Large intestine (tissue), 3 donors: ENCODE data around the gene GCSAM. TPM values are rescaled to one million over a fixed set of nuclear protein-coding genes. Genes with fewer than 3 reads are reported as not detected.
A peak's percentile ranks its signal among the peaks of the same experiment; 100 is the strongest.

Source experiments
- DNase-seq, 2 donors: peaks; one replicate each; pipeline versions ENCODE4 v3.0.0 to v3.0.0-alpha.2; 2013
- H3K27ac ChIP-seq: one replicate; pipeline ENCODE4 v1.5.1; 2013; ENCODE audit warnings: low read length
- H3K27me3 ChIP-seq: 2 replicates; pipeline ENCODE4 v1.6.1; 2013; ENCODE audit warnings: low read length; ENCODE audit not compliant: control insufficient read depth, insufficient read depth
- H3K36me3 ChIP-seq: 2 replicates; pipeline ENCODE4 v1.6.1; 2013; ENCODE audit warnings: low read length; ENCODE audit not compliant: control insufficient read depth, insufficient read depth
- H3K4me1 ChIP-seq: one replicate; pipeline ENCODE4 v1.6.1; 2013; ENCODE audit warnings: low read length; ENCODE audit not compliant: control insufficient read depth, insufficient read depth
- H3K4me3 ChIP-seq: one replicate; pipeline ENCODE4 v1.5.1; 2013; ENCODE audit warnings: low read length
- H3K9me3 ChIP-seq: one replicate; pipeline ENCODE4 v1.6.1; 2013; ENCODE audit warnings: mild to moderate bottlenecking, low read depth, low read length, moderate library complexity; ENCODE audit not compliant: control insufficient read depth
- WGBS: methylation state at CpG from one replicate; pipeline ENCODE4 v1.1.5; 2013; ENCODE audit warnings: low lambda C conversion rate; ENCODE audit not compliant: insufficient coverage; 5-methylcytosine and 5-hydroxymethylcytosine counted together
- polyA plus RNA-seq: library from polyadenylated mRNA; unstranded; fragments of 120-200 nt; gene quantifications from one replicate; pipeline ENCODE4 v1.2.1, GENCODE V29; 2013

The GCSAM gene
- polyA plus RNA-seq, 1 donor, result 3.7 TPM

- no peaks in the 10 kb centered on the region for H3K36me3 ChIP-seq
- H3K27ac ChIP-seq, result no peak overlapping the region
- no peak for DNase-seq
- WGBS, result 93% methylated on average over 4 of the region's 9 CpGs
- no peaks in the 10 kb centered on the region for H3K27me3 ChIP-seq
- H3K4me1 ChIP-seq, result no peaks in the 10 kb centered on the region
- no peaks in the 10 kb centered on the region for H3K9me3 ChIP-seq
- no peak overlapping the region for H3K4me3 ChIP-seq
Measured at GRCh38 chr3:112119962-112120836, 12.8 kb downstream of the GCSAM start.

DNA sequence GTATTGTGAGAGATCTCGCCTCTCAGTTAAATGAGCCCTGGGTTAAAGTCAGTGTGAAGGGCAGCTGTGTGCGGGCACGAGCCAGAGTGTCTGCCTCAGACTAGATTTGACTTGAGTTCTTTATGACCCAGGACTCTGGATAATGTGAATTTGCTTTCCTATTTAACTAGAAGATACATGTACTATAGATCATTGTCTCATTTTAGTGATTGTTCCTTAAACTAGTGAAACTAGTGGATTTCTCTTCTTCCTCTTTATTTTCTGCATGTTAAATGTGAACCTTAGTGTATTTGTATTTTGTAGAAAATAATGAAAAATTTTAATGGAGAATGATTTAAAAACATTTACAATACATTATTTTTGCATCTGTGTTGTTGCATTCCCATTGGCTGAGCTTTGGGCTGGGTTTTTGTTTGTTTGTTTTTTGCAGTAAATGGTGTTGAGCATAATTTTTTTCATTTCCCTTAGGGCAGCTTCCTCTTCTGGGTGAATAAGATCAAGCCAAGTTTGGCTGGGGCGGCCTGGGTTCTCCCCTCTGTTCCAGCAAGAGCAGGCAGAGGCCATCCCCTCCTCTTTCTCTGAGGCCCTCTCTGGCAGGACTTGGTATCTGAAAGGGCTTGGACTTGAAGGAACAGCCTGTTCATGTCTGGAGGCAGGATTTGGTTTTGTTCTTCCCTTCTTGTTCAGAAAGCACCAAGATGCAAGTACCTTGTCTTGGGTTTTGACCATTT lies 15.0 kb downstream of the GCSAM start:
- H3K27ac ChIP-seq, result no peak overlapping the region
- DNase-seq, result no peak
- WGBS, result no CpG with 5 or more reads among the region's 4 CpGs
- peaks cover 2% of the 10 kb centered on the region for H3K36me3 ChIP-seq
- no peaks in the 10 kb centered on the region for H3K4me1 ChIP-seq
- H3K27me3 ChIP-seq, result no peaks in the 10 kb centered on the region
- no peak overlapping the region for H3K4me3 ChIP-seq
- no peaks in the 10 kb centered on the region for H3K9me3 ChIP-seq

DNA sequence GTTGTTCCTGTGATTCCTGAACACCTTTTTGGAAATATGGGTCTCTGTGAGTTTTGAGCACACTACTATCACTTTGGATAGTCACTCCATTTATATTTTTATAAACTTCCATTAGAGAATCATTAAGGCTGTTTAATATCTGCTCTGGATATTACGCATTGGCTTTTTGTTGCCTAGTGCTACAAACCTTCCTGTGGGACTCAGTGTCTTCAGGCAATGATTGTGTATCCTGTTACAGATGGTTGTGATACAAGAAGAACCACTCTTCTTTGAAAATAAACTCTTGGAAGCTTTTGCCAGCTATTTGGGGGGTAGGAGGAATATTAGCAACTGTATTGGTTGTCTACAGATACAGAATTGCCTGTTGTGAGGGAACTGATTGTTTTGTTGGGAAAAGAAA lies 15.6 kb downstream of the GCSAM start:
- H3K27ac ChIP-seq, result no peak overlapping the region
- WGBS, result no CpG with 5 or more reads among the region's 1 CpG

GRCh38 chr3:112116748-112117186 lies 16.3 kb downstream of the GCSAM start:
- H3K4me1 ChIP-seq, result no peaks in the 10 kb centered on the region
- no peaks in the 10 kb centered on the region for H3K27me3 ChIP-seq
- no peak for DNase-seq
- no peak overlapping the region for H3K27ac ChIP-seq
- H3K36me3 ChIP-seq, result peaks cover 3% of the 10 kb centered on the region
- H3K4me3 ChIP-seq, result no peak overlapping the region
- H3K9me3 ChIP-seq, result no peaks in the 10 kb centered on the region
- no CpG with 5 or more reads among the region's 13 CpGs for WGBS

More for the DNA sequence above, 15.6 kb downstream of the GCSAM start:
- Histone ChIP-seq H3K4me3 (no peak overlapping the region), H3K4me1 (no peaks in the 10 kb centered on the region), H3K27me3 (no peaks in the 10 kb centered on the region), H3K36me3 (peaks cover 3% of the 10 kb centered on the region), H3K9me3 (no peaks in the 10 kb centered on the region)
- no peak for DNase-seq

DNA sequence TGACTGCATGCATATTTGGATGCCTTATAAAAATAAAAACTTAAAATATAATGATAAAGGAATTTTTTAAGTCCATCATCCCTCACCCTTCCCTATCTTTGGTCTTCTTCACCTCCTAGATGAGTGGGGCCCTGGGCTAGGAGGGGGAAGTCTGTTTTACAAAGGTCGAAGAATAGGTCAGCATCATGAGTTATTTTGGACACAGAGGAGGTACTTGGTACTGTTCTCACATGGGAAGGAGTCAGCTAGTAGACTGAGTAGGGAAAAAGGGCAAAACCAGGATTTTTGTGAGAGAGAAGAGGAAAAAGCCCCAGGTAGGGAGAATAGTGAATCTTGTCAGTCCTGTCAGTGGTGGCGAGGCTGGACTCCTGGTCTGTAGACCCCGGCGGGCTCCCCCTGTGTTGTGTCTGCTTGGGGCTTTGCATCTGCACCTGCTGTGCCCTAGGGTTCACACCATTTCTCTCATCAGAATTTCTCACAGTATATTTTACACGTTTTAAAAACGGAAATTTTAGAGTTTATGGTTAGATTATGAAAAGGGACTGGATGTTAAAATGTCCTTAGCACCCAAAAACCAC lies 17.2 kb downstream of the GCSAM start:
- 83% methylated on average over 2 of the region's 6 CpGs for WGBS
- H3K9me3 ChIP-seq, result no peaks in the 10 kb centered on the region
- H3K27me3 ChIP-seq, result no peaks in the 10 kb centered on the region
- DNase-seq, result no peak
- H3K36me3 ChIP-seq, result peaks cover 3% of the 10 kb centered on the region
- no peak overlapping the region for H3K27ac ChIP-seq
- no peak overlapping the region for H3K4me3 ChIP-seq
- no peaks in the 10 kb centered on the region for H3K4me1 ChIP-seq

DNA sequence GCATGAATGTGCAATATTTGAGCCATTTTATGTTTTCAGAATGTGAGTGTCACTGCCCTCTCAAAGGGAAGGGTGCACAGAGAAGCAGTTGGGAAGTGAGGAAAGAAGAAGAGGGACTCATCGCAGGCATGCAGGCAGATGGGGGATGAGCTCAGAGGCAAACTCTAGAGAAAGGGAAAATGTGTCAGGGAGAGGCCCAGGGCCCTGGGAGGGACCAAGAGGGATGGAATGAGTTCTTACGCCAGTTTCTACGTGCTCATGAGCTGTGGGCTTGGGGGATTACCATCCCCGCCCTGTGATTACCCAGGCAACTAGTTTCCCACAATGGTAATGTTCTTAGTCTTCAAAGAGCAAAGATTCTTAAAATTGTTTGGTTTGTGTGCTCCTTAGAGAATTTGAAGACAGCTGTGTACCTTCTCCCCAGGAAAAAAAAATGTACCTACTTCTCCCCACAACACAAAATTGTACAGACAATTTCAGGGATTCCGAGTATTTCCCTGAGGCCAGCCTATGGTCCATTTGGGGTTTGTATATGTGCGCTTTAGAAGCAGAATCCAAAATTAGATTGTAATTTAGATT lies 17.8 kb downstream of the GCSAM start:
- Histone ChIP-seq H3K4me1 (no peaks in the 10 kb centered on the region), H3K27me3 (no peaks in the 10 kb centered on the region), H3K27ac (no peak overlapping the region), H3K36me3 (peaks cover 3% of the 10 kb centered on the region), H3K4me3 (no peak overlapping the region), H3K9me3 (no peaks in the 10 kb centered on the region)
- 100% methylated on average over 1 of the region's 6 CpGs for WGBS
- DNase-seq, result no peak

GRCh38 chr3:112114576-112115160 lies 18.4 kb downstream of the GCSAM start:
- H3K4me1 ChIP-seq, result no peaks in the 10 kb centered on the region
- no peak overlapping the region for H3K27ac ChIP-seq
- no peak overlapping the region for H3K4me3 ChIP-seq
- peaks cover 3% of the 10 kb centered on the region for H3K36me3 ChIP-seq
- no peaks in the 10 kb centered on the region for H3K27me3 ChIP-seq
- no CpG with 5 or more reads among the region's 6 CpGs for WGBS
- H3K9me3 ChIP-seq, result no peaks in the 10 kb centered on the region
- DNase-seq, result no peak

DNA sequence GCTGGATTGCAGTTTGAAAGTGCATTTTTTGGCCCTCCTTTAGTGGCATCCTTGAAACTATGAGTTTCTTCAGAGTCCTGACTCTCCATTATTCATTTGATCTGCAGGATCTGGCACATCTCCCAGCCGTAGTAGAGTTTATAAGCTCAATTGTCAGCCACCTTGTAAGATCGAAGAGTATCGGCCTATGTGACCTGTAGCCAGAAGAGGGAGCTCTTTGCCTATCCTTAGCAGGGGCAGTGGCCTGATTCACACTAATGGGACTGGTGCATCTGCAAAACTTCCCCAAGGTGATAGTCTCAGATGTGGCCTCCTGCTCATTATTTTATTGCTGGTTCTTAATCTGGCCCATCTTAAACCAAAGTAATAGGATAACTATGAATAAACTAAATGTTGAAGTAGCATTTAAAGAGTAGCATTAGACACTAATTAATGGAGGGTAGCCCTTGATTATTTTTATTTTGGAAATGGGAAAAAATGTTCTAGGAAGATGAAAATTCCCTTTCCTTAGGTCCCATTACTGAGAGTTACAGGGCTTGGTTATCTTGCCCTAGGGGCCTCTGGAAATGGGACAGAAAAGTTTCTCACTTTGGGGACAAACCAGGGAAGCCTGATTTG lies 21.2 kb downstream of the GCSAM start:
- Histone ChIP-seq H3K9me3 (no peaks in the 10 kb centered on the region), H3K4me3 (no peak overlapping the region), H3K4me1 (no peaks in the 10 kb centered on the region), H3K27me3 (no peaks in the 10 kb centered on the region), H3K36me3 (peaks cover 3% of the 10 kb centered on the region), H3K27ac (no peak overlapping the region)
- DNase-seq, result peak; percentile 39 to 51
- WGBS, result no CpG with 5 or more reads among the region's 3 CpGs

- H3K27me3 ChIP-seq, result no peaks in the 10 kb centered on the region
- peaks cover 5% of the 10 kb centered on the region for H3K36me3 ChIP-seq
- H3K4me1 ChIP-seq, result no peaks in the 10 kb centered on the region
- DNase-seq, result peak in 1 of 2 donors; percentile 23
- H3K27ac ChIP-seq, result no peak overlapping the region
- no CpG with 5 or more reads among the region's 5 CpGs for WGBS
- H3K4me3 ChIP-seq, result no peak overlapping the region
- no peaks in the 10 kb centered on the region for H3K9me3 ChIP-seq
Measured at GRCh38 chr3:112109322-112109721, 23.7 kb downstream of the GCSAM start.
